Astrocyte (in vitro differentiated cells and primary cell): Measurements from ENCODE around the gene CCDC175. TPM values are rescaled to one million over a fixed set of nuclear protein-coding genes. Genes with fewer than 3 reads are reported as not detected.

Experiments used
- DNase-seq: peaks from one replicate; pipeline ENCODE4 v3.0.0-alpha.2; 2010; ENCODE audit warnings: low read depth
- FAIRE-seq: peaks from 2 replicates; lab custom pipeline; 2011; peaks lifted over from hg19 to GRCh38; lab: Jason Lieb, UNC
- H2AFZ ChIP-seq: 2 replicates; pipeline ENCODE4 v1.6.0; 2012; ENCODE audit warnings: low read depth, low read length, inconsistent platforms
- H3K27ac ChIP-seq: 2 replicates; pipeline ENCODE4 v1.5.1; 2011; ENCODE audit warnings: low read depth, low read length, inconsistent platforms
- H3K27me3 ChIP-seq: 2 replicates; pipeline ENCODE4 v1.6.0; 2011; ENCODE audit warnings: low read length, inconsistent platforms; ENCODE audit not compliant: insufficient read depth
- H3K36me3 ChIP-seq: 2 replicates; pipeline ENCODE4 v1.5.1; 2011; ENCODE audit warnings: low read length, inconsistent platforms; ENCODE audit not compliant: insufficient read depth
- H3K4me1 ChIP-seq: 2 replicates; pipeline ENCODE4 v1.5.1; 2011; ENCODE audit warnings: low read length, inconsistent platforms; ENCODE audit not compliant: insufficient read depth
- H3K4me2 ChIP-seq: 2 replicates; pipeline ENCODE4 v1.6.0; 2012; ENCODE audit warnings: low read length, inconsistent platforms
- H3K4me3 ChIP-seq: 2 replicates; pipeline ENCODE4 v1.5.1; 2011; ENCODE audit warnings: low read depth, mild to moderate bottlenecking, low read length, inconsistent platforms; ENCODE audit not compliant: insufficient read depth
- H3K79me2 ChIP-seq: 2 replicates; pipeline ENCODE4 v1.6.0; 2012; ENCODE audit warnings: mild to moderate bottlenecking, low read length, inconsistent platforms; ENCODE audit not compliant: insufficient read depth
- H3K9ac ChIP-seq: 2 replicates; pipeline ENCODE4 v1.6.0; 2012; ENCODE audit warnings: mild to moderate bottlenecking, low read length, inconsistent platforms
- H3K9me3 ChIP-seq: 2 replicates; pipeline ENCODE4 v1.5.1; 2012; ENCODE audit warnings: low read depth, mild to moderate bottlenecking, low read length, inconsistent platforms; ENCODE audit not compliant: insufficient read depth
- H4K20me1 ChIP-seq: 2 replicates; pipeline ENCODE4 v1.6.0; 2012; ENCODE audit warnings: low read length, inconsistent platforms; ENCODE audit not compliant: insufficient read depth
- H3K27ac Mint-ChIP-seq: one replicate; pipeline ENCODE4 v1.8.0; 2021; ENCODE audit warnings: mild to moderate bottlenecking, mixed read lengths; ENCODE audit not compliant: unreplicated experiment
- H3K27me3 Mint-ChIP-seq: one replicate; pipeline ENCODE4 v1.8.0; 2021; ENCODE audit warnings: low read depth, mixed read lengths; ENCODE audit not compliant: unreplicated experiment
- H3K36me3 Mint-ChIP-seq: one replicate; pipeline ENCODE4 v1.8.0; 2021; ENCODE audit warnings: low read depth, mixed read lengths; ENCODE audit not compliant: unreplicated experiment
- H3K4me1 Mint-ChIP-seq: one replicate; pipeline ENCODE4 v1.8.0; 2021; ENCODE audit warnings: low read depth, mixed read lengths; ENCODE audit not compliant: unreplicated experiment
- H3K4me3 Mint-ChIP-seq: one replicate; pipeline ENCODE4 v1.8.0; 2021; ENCODE audit warnings: mild to moderate bottlenecking, moderate library complexity, mixed read lengths; ENCODE audit not compliant: unreplicated experiment
- H3K9me3 Mint-ChIP-seq: one replicate; pipeline ENCODE4 v1.8.0; 2021; ENCODE audit warnings: mild to moderate bottlenecking, mixed read lengths; ENCODE audit not compliant: unreplicated experiment
- CTCF ChIP-seq: IDR thresholded peaks from 2 replicates; pipeline ENCODE4 v1.5.1; 2011; ENCODE audit warnings: low read depth, mild to moderate bottlenecking, inconsistent platforms, low read length, moderate library complexity; ENCODE audit not compliant: insufficient read depth
- EZH2 ChIP-seq: IDR thresholded peaks from 2 replicates; pipeline ENCODE4 v1.6.1; 2012; ENCODE audit warnings: mild to moderate bottlenecking, low read length, inconsistent platforms; ENCODE audit not compliant: insufficient read depth
- total RNA-seq: library from RNA; stranded (reverse); gene quantifications from 2 replicates; pipeline ENCODE4 v1.2.1, GENCODE V29; 2021

Gene CCDC175
- total RNA-seq, 1 donor from 2014 or later: not detected

DNA sequence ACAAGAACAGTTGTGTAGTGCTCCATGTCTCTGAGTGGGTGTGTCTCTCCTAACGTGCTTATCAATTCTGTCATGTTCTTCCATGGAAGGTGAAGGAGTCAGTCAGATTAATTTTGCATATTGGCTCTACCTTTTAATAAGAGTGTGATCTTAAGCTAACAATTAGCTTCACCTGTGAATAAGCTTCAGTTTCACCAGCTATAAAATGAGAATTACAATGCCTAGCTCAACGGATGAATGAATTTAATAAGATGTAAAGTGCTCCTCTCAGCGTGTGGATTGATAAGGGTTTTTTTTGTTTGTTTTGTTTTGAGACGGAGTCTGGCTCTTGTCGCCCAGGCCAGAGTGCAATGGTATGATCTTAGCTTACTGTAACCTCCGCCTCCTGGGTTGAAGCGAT lies 32.7 kb downstream of the CCDC175 start:
- Mint-ChIP-seq H3K4me1 (peaks cover 4% of the 10 kb centered on the region), H3K4me3 (no peak overlapping the region), H3K27me3 (no peaks in the 10 kb centered on the region), H3K36me3 (no peaks in the 10 kb centered on the region), H3K9me3 (no peaks in the 10 kb centered on the region), H3K27ac (no peak overlapping the region)
- H3K4me1 ChIP-seq: no peaks in the 10 kb centered on the region
- no peaks in the 10 kb centered on the region for H3K36me3 ChIP-seq
- no peak overlapping the region for H2AFZ ChIP-seq
- H3K4me2 ChIP-seq: no peak overlapping the region
- H3K9ac ChIP-seq: no peak overlapping the region
- no peak overlapping the region for H3K4me3 ChIP-seq
- no peaks in the 10 kb centered on the region for H3K79me2 ChIP-seq
- FAIRE-seq (no peak), DNase-seq (no peak)
- no peaks in the 10 kb centered on the region for H4K20me1 ChIP-seq
- TF ChIP-seq CTCF: no peak
- TF ChIP-seq EZH2: no peak
- H3K27ac ChIP-seq: no peak overlapping the region
- H3K9me3 ChIP-seq: no peaks in the 10 kb centered on the region
- no peaks in the 10 kb centered on the region for H3K27me3 ChIP-seq

DNA sequence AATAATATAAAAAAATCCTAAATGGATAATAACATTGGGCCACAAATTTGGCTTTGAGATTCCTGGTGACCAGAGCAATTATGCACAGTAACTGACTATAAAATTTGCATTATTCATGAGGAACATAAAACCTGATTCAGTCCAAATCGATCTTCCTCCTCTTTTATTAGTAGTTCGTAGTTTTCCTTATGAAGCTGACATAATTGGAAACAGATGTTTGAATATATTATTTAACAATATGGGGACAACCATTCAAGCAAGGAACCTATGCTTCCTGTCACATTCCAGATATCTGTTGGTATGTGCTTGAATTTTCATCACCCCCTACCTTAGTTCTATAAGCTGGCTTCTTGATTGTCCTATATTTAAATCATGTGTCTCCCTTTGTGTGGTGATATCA lies 34.9 kb downstream of the CCDC175 start:
- no peaks in the 10 kb centered on the region for H3K4me1 ChIP-seq
- no peak overlapping the region for H3K4me3 ChIP-seq
- TF ChIP-seq CTCF (no peak), EZH2 (no peak)
- no peak overlapping the region for H3K9ac ChIP-seq
- no peaks in the 10 kb centered on the region for H4K20me1 ChIP-seq
- H3K4me1 Mint-ChIP-seq: peaks cover 4% of the 10 kb centered on the region
- no peak overlapping the region for H2AFZ ChIP-seq
- no peak for FAIRE-seq
- no peak overlapping the region for H3K4me3 Mint-ChIP-seq
- no peaks in the 10 kb centered on the region for H3K36me3 ChIP-seq
- no peaks in the 10 kb centered on the region for H3K9me3 Mint-ChIP-seq
- H3K36me3 Mint-ChIP-seq: no peaks in the 10 kb centered on the region
- no peak overlapping the region for H3K27ac ChIP-seq
- no peak overlapping the region for H3K4me2 ChIP-seq
- no peak overlapping the region for H3K27ac Mint-ChIP-seq
- no peaks in the 10 kb centered on the region for H3K9me3 ChIP-seq
- DNase-seq: no peak
- H3K27me3 Mint-ChIP-seq: no peaks in the 10 kb centered on the region
- H3K27me3 ChIP-seq: no peaks in the 10 kb centered on the region
- H3K79me2 ChIP-seq: no peaks in the 10 kb centered on the region

- H3K4me1 ChIP-seq: no peaks in the 10 kb centered on the region
- H3K27ac ChIP-seq: no peak overlapping the region
- Mint-ChIP-seq H3K4me3 (no peak overlapping the region), H3K27ac (no peak overlapping the region), H3K9me3 (no peaks in the 10 kb centered on the region), H3K27me3 (no peaks in the 10 kb centered on the region), H3K36me3 (no peaks in the 10 kb centered on the region), H3K4me1 (peaks cover 4% of the 10 kb centered on the region)
- no peak overlapping the region for H3K9ac ChIP-seq
- no peaks in the 10 kb centered on the region for H3K27me3 ChIP-seq
- H3K36me3 ChIP-seq: no peaks in the 10 kb centered on the region
- no peak for FAIRE-seq
- TF ChIP-seq CTCF (no peak), EZH2 (no peak)
- H3K79me2 ChIP-seq: no peaks in the 10 kb centered on the region
- H2AFZ ChIP-seq: no peak overlapping the region
- DNase-seq: no peak
- H3K9me3 ChIP-seq: no peaks in the 10 kb centered on the region
- H4K20me1 ChIP-seq: no peaks in the 10 kb centered on the region
- H3K4me3 ChIP-seq: no peak overlapping the region
- no peak overlapping the region for H3K4me2 ChIP-seq
Measured at GRCh38 chr14:59540852-59541251, 35.8 kb downstream of the CCDC175 start.
